GM12891 (cell line): ENCODE measurements around the gene ZNF407.

Experiments
- POLR2A ChIP-seq: IDR thresholded peaks from 2 replicates; pipeline ENCODE4 v1.6.1; 2011; ENCODE audit warnings: low read depth, low read length, control low read depth
- POLR2AphosphoS5 ChIP-seq: IDR thresholded peaks from 2 replicates; pipeline ENCODE4 v1.6.1; 2011; ENCODE audit warnings: low read depth, low read length, control low read depth

DNA sequence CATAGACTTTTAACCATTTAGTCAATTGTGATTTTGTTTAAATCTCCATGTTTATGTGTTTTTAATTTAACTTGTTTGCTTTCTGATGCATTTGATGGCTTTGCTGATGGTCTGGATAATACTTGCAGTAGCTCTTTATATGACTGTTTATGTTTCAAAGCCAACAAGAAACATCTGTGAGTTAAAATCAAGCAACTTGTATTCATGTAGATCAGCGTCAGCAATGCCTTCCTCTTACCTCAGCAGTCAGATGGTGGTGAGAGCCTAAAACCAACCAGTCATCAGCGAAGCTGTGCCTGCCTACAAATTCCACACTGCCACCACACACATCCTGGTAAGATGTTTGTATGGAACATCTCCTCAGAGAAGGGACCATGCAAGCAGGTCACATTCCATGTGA lies 379.4 kb downstream of the ZNF407 start:
- TF ChIP-seq POLR2AphosphoS5 = no peak
- TF ChIP-seq POLR2A = no peak
